Liver (tissue), 3 donors: Measurements from ENCODE around the gene LRCH4.

Source experiments
- CTCF ChIP-seq: fragments of 150-350 bp; IDR thresholded peaks from 2 replicates; pipeline ENCODE4 v1.5.1; 2017; ENCODE audit warnings: improper control_type of control experiment, low read depth, low read length; ENCODE audit not compliant: missing input control
- TAF1 ChIP-seq: conservative IDR thresholded peaks from 2 replicates; pipeline ENCODE4 v1.6.1; 2016; ENCODE audit warnings: antibody characterized with exemption, mild to moderate bottlenecking
- TF ChIP-seq, protein P1 (sequence below): IDR thresholded peaks from 2 replicates; pipeline ENCODE4 v1.6.1; 2016; ENCODE audit warnings: antibody characterized with exemption
- TF ChIP-seq, protein P2 (sequence below): IDR thresholded peaks from 2 replicates; pipeline ENCODE4 v1.6.1; 2016; ENCODE audit warnings: antibody characterized with exemption, mild to moderate bottlenecking
- donor health status: healthy.
- donor health status: healthy.

GRCh38 chr7:100544386-100544785 is 41.5 kb downstream of the LRCH4 start:
- TF ChIP-seq, protein P1, sequence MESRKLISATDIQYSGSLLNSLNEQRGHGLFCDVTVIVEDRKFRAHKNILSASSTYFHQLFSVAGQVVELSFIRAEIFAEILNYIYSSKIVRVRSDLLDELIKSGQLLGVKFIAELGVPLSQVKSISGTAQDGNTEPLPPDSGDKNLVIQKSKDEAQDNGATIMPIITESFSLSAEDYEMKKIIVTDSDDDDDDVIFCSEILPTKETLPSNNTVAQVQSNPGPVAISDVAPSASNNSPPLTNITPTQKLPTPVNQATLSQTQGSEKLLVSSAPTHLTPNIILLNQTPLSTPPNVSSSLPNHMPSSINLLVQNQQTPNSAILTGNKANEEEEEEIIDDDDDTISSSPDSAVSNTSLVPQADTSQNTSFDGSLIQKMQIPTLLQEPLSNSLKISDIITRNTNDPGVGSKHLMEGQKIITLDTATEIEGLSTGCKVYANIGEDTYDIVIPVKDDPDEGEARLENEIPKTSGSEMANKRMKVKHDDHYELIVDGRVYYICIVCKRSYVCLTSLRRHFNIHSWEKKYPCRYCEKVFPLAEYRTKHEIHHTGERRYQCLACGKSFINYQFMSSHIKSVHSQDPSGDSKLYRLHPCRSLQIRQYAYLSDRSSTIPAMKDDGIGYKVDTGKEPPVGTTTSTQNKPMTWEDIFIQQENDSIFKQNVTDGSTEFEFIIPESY = no peak
- TF ChIP-seq CTCF = no peak
- no peak for TF ChIP-seq TAF1
- TF ChIP-seq, protein P2, sequence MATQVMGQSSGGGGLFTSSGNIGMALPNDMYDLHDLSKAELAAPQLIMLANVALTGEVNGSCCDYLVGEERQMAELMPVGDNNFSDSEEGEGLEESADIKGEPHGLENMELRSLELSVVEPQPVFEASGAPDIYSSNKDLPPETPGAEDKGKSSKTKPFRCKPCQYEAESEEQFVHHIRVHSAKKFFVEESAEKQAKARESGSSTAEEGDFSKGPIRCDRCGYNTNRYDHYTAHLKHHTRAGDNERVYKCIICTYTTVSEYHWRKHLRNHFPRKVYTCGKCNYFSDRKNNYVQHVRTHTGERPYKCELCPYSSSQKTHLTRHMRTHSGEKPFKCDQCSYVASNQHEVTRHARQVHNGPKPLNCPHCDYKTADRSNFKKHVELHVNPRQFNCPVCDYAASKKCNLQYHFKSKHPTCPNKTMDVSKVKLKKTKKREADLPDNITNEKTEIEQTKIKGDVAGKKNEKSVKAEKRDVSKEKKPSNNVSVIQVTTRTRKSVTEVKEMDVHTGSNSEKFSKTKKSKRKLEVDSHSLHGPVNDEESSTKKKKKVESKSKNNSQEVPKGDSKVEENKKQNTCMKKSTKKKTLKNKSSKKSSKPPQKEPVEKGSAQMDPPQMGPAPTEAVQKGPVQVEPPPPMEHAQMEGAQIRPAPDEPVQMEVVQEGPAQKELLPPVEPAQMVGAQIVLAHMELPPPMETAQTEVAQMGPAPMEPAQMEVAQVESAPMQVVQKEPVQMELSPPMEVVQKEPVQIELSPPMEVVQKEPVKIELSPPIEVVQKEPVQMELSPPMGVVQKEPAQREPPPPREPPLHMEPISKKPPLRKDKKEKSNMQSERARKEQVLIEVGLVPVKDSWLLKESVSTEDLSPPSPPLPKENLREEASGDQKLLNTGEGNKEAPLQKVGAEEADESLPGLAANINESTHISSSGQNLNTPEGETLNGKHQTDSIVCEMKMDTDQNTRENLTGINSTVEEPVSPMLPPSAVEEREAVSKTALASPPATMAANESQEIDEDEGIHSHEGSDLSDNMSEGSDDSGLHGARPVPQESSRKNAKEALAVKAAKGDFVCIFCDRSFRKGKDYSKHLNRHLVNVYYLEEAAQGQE = no peak
